Measurements from ENCODE around the gene GBP4. TPM values are rescaled to one million over a fixed set of nuclear protein-coding genes. Genes with fewer than 3 reads are reported as not detected.

Gene GBP4
- total and polyA plus RNA-seq, 4 experiments from 2014 or later = 36.8 to 54.3 (median 49.0) TPM

DNA sequence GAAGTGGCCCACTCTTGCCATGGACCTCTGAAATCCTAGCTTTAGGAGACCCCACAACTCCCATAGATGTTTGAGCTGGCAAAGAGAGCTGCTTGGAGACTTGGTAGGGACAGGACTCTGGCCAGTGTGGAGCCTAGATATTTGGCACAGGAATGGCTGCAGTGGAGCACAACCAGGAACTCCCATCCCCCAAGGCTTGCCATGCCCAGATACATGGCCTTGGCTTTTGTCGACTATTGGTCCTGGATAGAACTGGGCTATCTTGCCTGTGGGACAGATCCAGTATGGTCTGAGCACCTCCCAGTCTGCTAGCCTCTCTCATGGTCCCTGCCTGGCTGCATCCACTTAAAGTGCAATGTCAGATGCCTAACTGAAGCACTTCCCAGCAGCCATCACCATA lies 65.0 kb downstream of the GBP4 start:
- Histone ChIP-seq H3K27me3 (ENCODE audit: insufficient read depth, low read length) (no peaks in the 10 kb centered on the region), H3K4me1 (ENCODE audit: insufficient read depth, low read length) (peaks cover 11% of the 10 kb centered on the region)
- no peaks in the 10 kb centered on the region for H3K27me3 Mint-ChIP-seq

More for the DNA sequence above, 65.0 kb downstream of the GBP4 start:
- Mint-ChIP-seq H3K4me3 (no peak overlapping the region), H3K36me3 (peaks cover 1 to 4% of the 10 kb centered on the region in 2 donors), H3K4me1 (peaks cover 12 to 18% (median 15%) of the 10 kb centered on the region in 4 donors), H3K9me3 (peaks cover 0 to 9% (median 2%) of the 10 kb centered on the region in 8 donors), H3K27ac (no peak overlapping the region)
- POLR2A ChIA-PET (ENCODE audit: partially characterized antibody) = interaction anchor here (1.4 kb wide), 1 partner anchor 65 kb away, joined by 3 read pairs; the partner anchor contains the start of gene GBP4
- CTCF ChIA-PET (ENCODE audit: partially characterized antibody) = interaction anchor here (0.9 kb wide), 1 partner anchor 224 kb away, joined by 3 read pairs; no protein-coding TSS in a partner anchor
- intact Hi-C loops (cut with micrococcal nuclease) = no loop called here
- H3K36me3 ChIP-seq (ENCODE audit: insufficient read depth, low read length) = no peaks in the 10 kb centered on the region
- no peak overlapping the region for H3K4me3 ChIP-seq (ENCODE audit: low read length in 2 of 2)
- H3K27ac ChIP-seq (ENCODE audit: low read depth, low read length) = no peak overlapping the region
- no peak for DNase-seq
- H3K9me3 ChIP-seq (ENCODE audit: control insufficient read depth in 1 of 2, low read length in 2 of 2) = no peaks in the 10 kb centered on the region

Other genes starting within 250 kb of the GBP4 start
- gene KYAT3, start 206.3 kb downstream of the GBP4 start, total RNA-seq = 10 to 100 TPM; 30.6 to 30.7 TPM
- 10 to 100 TPM; 23.1 to 30.8 TPM for gene KYAT3, start 206.3 kb downstream of the GBP4 start, polyA plus RNA-seq
- gene RBMXL1, start 206.3 kb downstream of the GBP4 start, total RNA-seq = 10 to 100 TPM; 24.7 to 25.1 TPM
- gene RBMXL1, start 206.3 kb downstream of the GBP4 start, polyA plus RNA-seq = 10 to 100 TPM in 1 of 2 donors, 1 to 10 TPM in 1; 5.3 to 12.0 TPM
- gene GBP3, start 176.1 kb downstream of the GBP4 start, total RNA-seq = 10 to 100 TPM; 51.8 to 54.1 TPM
- 10 to 100 TPM in 1 of 2 donors, 1 to 10 TPM in 1; 6.4 to 10.2 TPM for gene GBP3, start 176.1 kb downstream of the GBP4 start, polyA plus RNA-seq
- 10 to 100 TPM; 74.1 to 74.2 TPM for gene GBP1, start 133.7 kb downstream of the GBP4 start, total RNA-seq
- gene GBP1, start 133.7 kb downstream of the GBP4 start, polyA plus RNA-seq = 10 to 100 TPM; 54.3 to 66.0 TPM
- 100 to 1,000 TPM; 186 to 199 TPM for gene GBP2, start 72.8 kb downstream of the GBP4 start, total RNA-seq
- 100 to 1,000 TPM; 109 to 127 TPM for gene GBP2, start 72.8 kb downstream of the GBP4 start, polyA plus RNA-seq
- under 1 TPM; 0.17 TPM for gene GBP7, start 22.9 kb downstream of the GBP4 start, total RNA-seq
- gene GBP7, start 22.9 kb downstream of the GBP4 start, polyA plus RNA-seq = not detected
- 10 to 100 TPM; 76.3 to 79.2 TPM for gene GBP5, start 73.9 kb upstream of the GBP4 start, total RNA-seq
- gene GBP5, start 73.9 kb upstream of the GBP4 start, polyA plus RNA-seq = 100 to 1,000 TPM in 1 of 2 donors, 10 to 100 TPM in 1; 37.9 to 124 TPM
- under 1 TPM; 0.17 to 0.23 TPM for gene GBP6, start 165.1 kb upstream of the GBP4 start, total RNA-seq
- gene GBP6, start 165.1 kb upstream of the GBP4 start, polyA plus RNA-seq = under 1 TPM; 0.17 to 0.30 TPM

Data from CD4-positive, alpha-beta memory T cell (primary cell).